K562 (cell line): ENCODE results near the gene SMCO1. TPM values are rescaled to one million over a fixed set of nuclear protein-coding genes. Genes with fewer than 3 reads are reported as not detected.
A peak's percentile ranks its signal among the peaks of the same experiment; 100 is the strongest.

Source experiments
- ATF1 ChIP-seq, 2 experiments: fragments of 450-650 bp in 1 of 2; IDR thresholded peaks; 2 replicates each; pipeline ENCODE4 v1.6.1; 2016; ENCODE audit warnings: missing compliant biosample characterization in 1 of 2, missing genetic modification characterization in 1 of 2
- CXXC5 ChIP-seq: fragments of 250-450 bp; sonication (Bioruptor Pico); IDR thresholded peaks from 2 replicates; pipeline ENCODE4 v1.8.0; 2022; ENCODE audit warnings: inconsistent platforms, mild to moderate bottlenecking, moderate library complexity
- EGR1 ChIP-seq: fragments of 450-650 bp; conservative IDR thresholded peaks from 2 replicates; pipeline ENCODE4 v1.6.1; 2017; ENCODE audit warnings: mild to moderate bottlenecking
- EP400 ChIP-seq: fragments of 450-650 bp; IDR thresholded peaks from 2 replicates; pipeline ENCODE4 v1.6.1; 2017; ENCODE audit warnings: antibody characterized with exemption, mild to moderate bottlenecking, moderate library complexity
- KAT7 ChIP-seq: sonication (generic); formaldehyde crosslinking; IDR thresholded peaks from 2 replicates; pipeline ENCODE4 v1.8.0; 2022; ENCODE audit warnings: missing genetic modification reagents, mild to moderate bottlenecking, borderline replicate concordance
- KLF13 ChIP-seq: fragments of 450-650 bp; IDR thresholded peaks from 2 replicates; pipeline ENCODE4 v1.6.1; 2016; ENCODE audit warnings: missing genetic modification characterization, low read depth, mild to moderate bottlenecking, missing compliant biosample characterization, moderate library complexity, borderline replicate concordance
- L3MBTL2 ChIP-seq: fragments of 450-650 bp; IDR thresholded peaks from 2 replicates; pipeline ENCODE4 v1.6.1; 2016; ENCODE audit warnings: mild to moderate bottlenecking, moderate library complexity
- MYNN ChIP-seq, 2 experiments: sonication (generic); formaldehyde crosslinking in 1 of 2; IDR thresholded peaks; 2 replicates each; pipeline versions ENCODE4 v1.5.0 to v1.6.1; 2016 to 2020; ENCODE audit warnings: antibody characterized with exemption in 1 of 2, missing genetic modification reagents in 1 of 2
- NR2C1 ChIP-seq, 2 experiments: fragments of 450-650 bp; IDR thresholded peaks; 2 replicates each; pipeline ENCODE4 v1.6.1; 2017; ENCODE audit warnings: mild to moderate bottlenecking in 2 of 2, antibody characterized with exemption in 1 of 2, inconsistent platforms in 1 of 2, missing compliant biosample characterization in 1 of 2, missing genetic modification characterization in 1 of 2
- PHF21A ChIP-seq: fragments of 450-650 bp; IDR thresholded peaks from 2 replicates; pipeline ENCODE4 v1.6.1; 2017; ENCODE audit warnings: low read depth, borderline replicate concordance
- POLR2B ChIP-seq: fragments of 450-650 bp; IDR thresholded peaks from 2 replicates; pipeline ENCODE4 v1.6.1; 2018; ENCODE audit warnings: low read depth; ENCODE audit not compliant: partially characterized antibody
- POLR2H ChIP-seq: IDR thresholded peaks from 2 replicates; pipeline ENCODE4 v1.6.1; 2016; ENCODE audit warnings: missing genetic modification characterization, low read depth, mild to moderate bottlenecking, control low read depth, missing compliant biosample characterization, moderate library complexity
- SUPT5H ChIP-seq: fragments of 450-650 bp; IDR thresholded peaks from 2 replicates; pipeline ENCODE4 v1.6.1; 2016
- TCF7 ChIP-seq: sonication (generic); IDR thresholded peaks from 2 replicates; pipeline ENCODE4 v1.6.1; 2016; ENCODE audit warnings: antibody characterized with exemption, borderline replicate concordance
- U2AF1 ChIP-seq: fragments of 200-400 bp; formaldehyde crosslinking; optimal IDR thresholded peaks from 2 replicates; pipeline ENCODE3; 2017; ENCODE audit warnings: mild to moderate bottlenecking, low read depth, low read length, moderate library complexity
- ZNF507 ChIP-seq: conservative IDR thresholded peaks from 2 replicates; pipeline ENCODE4 v1.6.1; 2017; ENCODE audit warnings: missing genetic modification characterization, missing compliant biosample characterization
- ZNF561 ChIP-seq: fragments of 450-650 bp; formaldehyde crosslinking; conservative IDR thresholded peaks from 2 replicates; pipeline ENCODE4 v1.4.0; 2020; ENCODE audit warnings: mild to moderate bottlenecking, moderate library complexity
- polyA plus RNA-seq, 8 experiments: library from polyadenylated mRNA; depleted of rRNA in 4 of 8; stranded (reverse) in 5 of 8; unstranded in 3 of 8; fragments of >200 nt; fragmentation: Nextera tagmentation in 2 of 8; fragmentation: Illumina TruSeq in 1 of 8; extraction: Ambion mirVana in 2 of 8; extraction: Trizol in 1 of 8; gene quantifications; 2 replicates each; pipeline versions ENCODE4 v1.2.1 to v1.2.3, GENCODE V29; 2011 to 2014; ENCODE audit warnings: inconsistent platforms in 1 of 8, missing spikeins in 1 of 8
- total RNA-seq, 7 experiments: library from RNA; depleted of rRNA in 6 of 7; stranded (reverse); fragments of >200 nt in 6 of 7; fragmentation: Illumina TruSeq in 2 of 7; extraction: Trizol in 2 of 7; gene quantifications; 2 replicates each; pipeline versions ENCODE4 v1.2.1 to v1.2.3, GENCODE V29; 2011 to 2021; ENCODE audit warnings: low replicate concordance in 1 of 7
- TF ChIP-seq, protein P1 (sequence below): fragments of 450-650 bp; IDR thresholded peaks from 2 replicates; pipeline ENCODE4 v1.6.1; 2017; ENCODE audit warnings: antibody characterized with exemption, mild to moderate bottlenecking
- TF ChIP-seq, protein P2 (sequence below): fragments of 450-650 bp; IDR thresholded peaks from 2 replicates; pipeline ENCODE4 v1.6.1; 2018; ENCODE audit warnings: mild to moderate bottlenecking, low read depth; ENCODE audit not compliant: partially characterized antibody
- TF ChIP-seq, protein P3 (sequence below): fragments of 250-450 bp; sonication (Bioruptor Pico); IDR thresholded peaks from 2 replicates; pipeline ENCODE4 v1.4.0; 2020; ENCODE audit warnings: mild to moderate bottlenecking

SMCO1 gene
- total and polyA plus RNA-seq, 9 of the 15 experiments (the other 6 are each of a cell fraction or from before 2014, with no cell fraction given), result 0.05 to 0.35 (median 0.12) TPM; not detected in 5

- TF ChIP-seq, protein P1, sequence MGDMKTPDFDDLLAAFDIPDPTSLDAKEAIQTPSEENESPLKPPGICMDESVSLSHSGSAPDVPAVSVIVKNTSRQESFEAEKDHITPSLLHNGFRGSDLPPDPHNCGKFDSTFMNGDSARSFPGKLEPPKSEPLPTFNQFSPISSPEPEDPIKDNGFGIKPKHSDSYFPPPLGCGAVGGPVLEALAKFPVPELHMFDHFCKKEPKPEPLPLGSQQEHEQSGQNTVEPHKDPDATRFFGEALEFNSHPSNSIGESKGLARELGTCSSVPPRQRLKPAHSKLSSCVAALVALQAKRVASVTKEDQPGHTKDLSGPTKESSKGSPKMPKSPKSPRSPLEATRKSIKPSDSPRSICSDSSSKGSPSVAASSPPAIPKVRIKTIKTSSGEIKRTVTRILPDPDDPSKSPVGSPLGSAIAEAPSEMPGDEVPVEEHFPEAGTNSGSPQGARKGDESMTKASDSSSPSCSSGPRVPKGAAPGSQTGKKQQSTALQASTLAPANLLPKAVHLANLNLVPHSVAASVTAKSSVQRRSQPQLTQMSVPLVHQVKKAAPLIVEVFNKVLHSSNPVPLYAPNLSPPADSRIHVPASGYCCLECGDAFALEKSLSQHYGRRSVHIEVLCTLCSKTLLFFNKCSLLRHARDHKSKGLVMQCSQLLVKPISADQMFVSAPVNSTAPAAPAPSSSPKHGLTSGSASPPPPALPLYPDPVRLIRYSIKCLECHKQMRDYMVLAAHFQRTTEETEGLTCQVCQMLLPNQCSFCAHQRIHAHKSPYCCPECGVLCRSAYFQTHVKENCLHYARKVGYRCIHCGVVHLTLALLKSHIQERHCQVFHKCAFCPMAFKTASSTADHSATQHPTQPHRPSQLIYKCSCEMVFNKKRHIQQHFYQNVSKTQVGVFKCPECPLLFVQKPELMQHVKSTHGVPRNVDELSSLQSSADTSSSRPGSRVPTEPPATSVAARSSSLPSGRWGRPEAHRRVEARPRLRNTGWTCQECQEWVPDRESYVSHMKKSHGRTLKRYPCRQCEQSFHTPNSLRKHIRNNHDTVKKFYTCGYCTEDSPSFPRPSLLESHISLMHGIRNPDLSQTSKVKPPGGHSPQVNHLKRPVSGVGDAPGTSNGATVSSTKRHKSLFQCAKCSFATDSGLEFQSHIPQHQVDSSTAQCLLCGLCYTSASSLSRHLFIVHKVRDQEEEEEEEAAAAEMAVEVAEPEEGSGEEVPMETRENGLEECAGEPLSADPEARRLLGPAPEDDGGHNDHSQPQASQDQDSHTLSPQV, result peak; percentile 49; the same call in 1 of the 2 replicates
- TF ChIP-seq, protein P2, sequence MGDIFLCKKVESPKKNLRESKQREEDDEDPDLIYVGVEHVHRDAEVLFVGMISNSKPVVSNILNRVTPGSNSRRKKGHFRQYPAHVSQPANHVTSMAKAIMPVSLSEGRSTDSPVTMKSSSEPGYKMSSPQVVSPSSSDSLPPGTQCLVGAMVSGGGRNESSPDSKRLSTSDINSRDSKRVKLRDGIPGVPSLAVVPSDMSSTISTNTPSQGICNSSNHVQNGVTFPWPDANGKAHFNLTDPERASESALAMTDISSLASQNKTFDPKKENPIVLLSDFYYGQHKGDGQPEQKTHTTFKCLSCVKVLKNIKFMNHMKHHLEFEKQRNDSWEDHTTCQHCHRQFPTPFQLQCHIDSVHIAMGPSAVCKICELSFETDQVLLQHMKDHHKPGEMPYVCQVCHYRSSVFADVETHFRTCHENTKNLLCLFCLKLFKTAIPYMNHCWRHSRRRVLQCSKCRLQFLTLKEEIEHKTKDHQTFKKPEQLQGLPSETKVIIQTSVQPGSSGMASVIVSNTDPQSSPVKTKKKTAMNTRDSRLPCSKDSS, result no peak
- TF ChIP-seq SUPT5H, result no peak
- 0 out of 2 replicates have a peak, but pooled peaks have one; percentile 25 for TF ChIP-seq ZNF561 (CRISPR knock-in tag)
- no peak for TF ChIP-seq PHF21A
- no peak for TF ChIP-seq POLR2B
- no peak for TF ChIP-seq NR2C1 (IDR thresholded peaks at IDR 0.05)
- TF ChIP-seq NR2C1 (tag; IDR thresholded peaks at IDR 0.05), result no peak
- TF ChIP-seq EGR1, result no peak
- no peak for TF ChIP-seq POLR2H (tag)
- TF ChIP-seq ATF1 (CRISPR knock-in tag; IDR thresholded peaks at IDR 0.05), result no peak
- peak; percentile 83 for TF ChIP-seq ATF1 (tag; IDR thresholded peaks at IDR 0.05)
- no peak for TF ChIP-seq KAT7 (CRISPR knock-in tag)
- TF ChIP-seq ZNF507 (tag), result no peak
- TF ChIP-seq, protein P3, sequence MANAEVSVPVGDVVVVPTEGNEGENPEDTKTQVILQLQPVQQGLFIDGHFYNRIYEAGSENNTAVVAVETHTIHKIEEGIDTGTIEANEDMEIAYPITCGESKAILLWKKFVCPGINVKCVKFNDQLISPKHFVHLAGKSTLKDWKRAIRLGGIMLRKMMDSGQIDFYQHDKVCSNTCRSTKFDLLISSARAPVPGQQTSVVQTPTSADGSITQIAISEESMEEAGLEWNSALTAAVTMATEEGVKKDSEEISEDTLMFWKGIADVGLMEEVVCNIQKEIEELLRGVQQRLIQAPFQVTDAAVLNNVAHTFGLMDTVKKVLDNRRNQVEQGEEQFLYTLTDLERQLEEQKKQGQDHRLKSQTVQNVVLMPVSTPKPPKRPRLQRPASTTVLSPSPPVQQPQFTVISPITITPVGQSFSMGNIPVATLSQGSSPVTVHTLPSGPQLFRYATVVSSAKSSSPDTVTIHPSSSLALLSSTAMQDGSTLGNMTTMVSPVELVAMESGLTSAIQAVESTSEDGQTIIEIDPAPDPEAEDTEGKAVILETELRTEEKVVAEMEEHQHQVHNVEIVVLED (CRISPR knock-in tag), result no peak
- peak; percentile 89 for TF ChIP-seq L3MBTL2
- no peak for TF ChIP-seq TCF7
- no peak for TF ChIP-seq MYNN (IDR thresholded peaks at IDR 0.05)
- TF ChIP-seq MYNN (CRISPR knock-in tag; IDR thresholded peaks at IDR 0.05), result no peak
- TF ChIP-seq EP400, result peak; percentile 85
- TF ChIP-seq KLF13 (tag), result no peak
- TF ChIP-seq CXXC5 (CRISPR knock-in tag), result peak; percentile 34; the same call in 1 of the 2 replicates
- TF ChIP-seq U2AF1, result no peak
Measured at GRCh38 chr3:196518966-196519717, 4.0 kb upstream of the SMCO1 start (continued).
